PC-3 (cell line): ENCODE measurements around the gene FYN. TPM values are rescaled to one million over a fixed set of nuclear protein-coding genes. Genes with fewer than 3 reads are reported as not detected.
A peak's percentile ranks its signal among the peaks of the same experiment; 100 is the strongest.

Experiments used
- ATAC-seq: fragments of 200-7000 bp; cut with Tn5 transposase; 2 replicates; pipeline ENCODE4 v1.9.1; 2020; ENCODE audit warnings: mild to moderate bottlenecking, moderate library complexity
- Bru-seq: library from RNA; stranded (reverse); fragments of 400-500 nt; gene quantifications from one replicate; lab custom pipeline; 2021; lab: Mats Ljungman, UMichigan
- BruChase-seq, 2 experiments: library from RNA; stranded (reverse); fragments of 400-500 nt; gene quantifications; one replicate each; lab custom pipeline; 2021; lab: Mats Ljungman, UMichigan
- BruUV-seq: library from RNA; stranded (reverse); fragments of 400-500 nt; replicated peaks from 2 replicates; lab custom pipeline; 2021; lab: Mats Ljungman, UMichigan
- CTCF ChIA-PET: fragments of 300-600 bp; sonication (Branson Sonifier 250); formaldehyde crosslinking; loops from one replicate; lab custom pipeline; 2022; ENCODE audit warnings: antibody characterized with exemption; lab: Charles Lee
- POLR2A ChIA-PET: fragments of 300-600 bp; sonication (Branson Sonifier 250); formaldehyde crosslinking; loops from one replicate; lab custom pipeline; 2022; ENCODE audit warnings: antibody characterized with exemption; ENCODE audit not compliant: unreplicated experiment; lab: Charles Lee
- DNase-seq: peaks from one replicate; pipeline ENCODE4 v3.0.0-alpha.2; 2015
- H2AFZ ChIP-seq: fragments of 300-600 bp; sonication (generic); 2 replicates; pipeline ENCODE4 v1.6.0; 2016; ENCODE audit warnings: antibody characterized with exemption, low read length
- H3F3A ChIP-seq: fragments of 300-600 bp; sonication (generic); one replicate; pipeline ENCODE4 v1.6.0; 2017; ENCODE audit warnings: antibody characterized with exemption, low read length, control low read depth, mild to moderate bottlenecking; ENCODE audit not compliant: unreplicated experiment
- H3K27ac ChIP-seq: fragments of 300-600 bp; sonication (generic); 2 replicates; pipeline ENCODE4 v1.5.1; 2016; ENCODE audit warnings: mild to moderate bottlenecking, low read length
- H3K27me3 ChIP-seq: fragments of 300-600 bp; sonication (generic); 2 replicates; pipeline ENCODE4 v1.6.1; 2016; ENCODE audit warnings: low read length, mixed read lengths
- H3K36me3 ChIP-seq: fragments of 300-600 bp; sonication (generic); 2 replicates; pipeline ENCODE4 v1.6.1; 2016; ENCODE audit warnings: low read depth, mixed run types, low read length, mixed read lengths
- H3K4me1 ChIP-seq: fragments of 300-600 bp; sonication (generic); 2 replicates; pipeline ENCODE4 v1.5.1; 2016; ENCODE audit warnings: low read length; ENCODE audit not compliant: insufficient read depth
- H3K4me2 ChIP-seq: fragments of 300-600 bp; sonication (generic); 2 replicates; pipeline ENCODE4 v1.6.0; 2016; ENCODE audit warnings: low read length
- H3K4me3 ChIP-seq: fragments of 300-600 bp; sonication (generic); 2 replicates; pipeline ENCODE4 v1.5.1; 2016; ENCODE audit warnings: mild to moderate bottlenecking, low read length, mixed read lengths
- H3K79me2 ChIP-seq: fragments of 300-600 bp; sonication (generic); 2 replicates; pipeline ENCODE4 v1.6.1; 2017; ENCODE audit warnings: low read length, mixed read lengths
- H3K9ac ChIP-seq: fragments of 300-600 bp; sonication (generic); 2 replicates; pipeline ENCODE4 v1.6.0; 2016; ENCODE audit warnings: mild to moderate bottlenecking, low read length
- H3K9me2 ChIP-seq: fragments of 300-600 bp; sonication (generic); replicated peaks from 2 replicates; pipeline ENCODE4 v1.6.1; 2016; ENCODE audit warnings: mixed run types, low read length, mixed read lengths
- H3K9me3 ChIP-seq: fragments of 300-600 bp; sonication (generic); 2 replicates; pipeline ENCODE4 v1.6.1; 2016; ENCODE audit warnings: low read length, mixed read lengths
- H4K20me1 ChIP-seq: fragments of 300-600 bp; sonication (generic); 2 replicates; pipeline ENCODE4 v1.6.1; 2016; ENCODE audit warnings: low read length, mixed read lengths
- EZH2 ChIP-seq: fragments of 300-600 bp; sonication (generic); IDR thresholded peaks from one replicate; pipeline ENCODE4 v1.6.1; 2017; ENCODE audit warnings: antibody characterized with exemption, mild to moderate bottlenecking, low read length; ENCODE audit not compliant: unreplicated experiment
- EZH2phosphoT487 ChIP-seq: fragments of 300-600 bp; sonication (generic); IDR thresholded peaks from 2 replicates; pipeline ENCODE4 v1.6.1; 2018; ENCODE audit warnings: mild to moderate bottlenecking, antibody characterized with exemption, low read length, borderline replicate concordance
- intact Hi-C: fragments of 100-400 bp; cut with micrococcal nuclease; formaldehyde crosslinking; loops from 2 replicates; pipeline ENCODE4 v1.9.0; 2023
- long read RNA-seq: library from polyadenylated mRNA; unstranded; transcript quantifications from one replicate; pipeline ENCODE4 v2.0.0, GENCODE V29; 2021; ENCODE audit not compliant: unreplicated experiment
- total RNA-seq: library from RNA; depleted of rRNA; stranded (reverse); fragments of >200 nt; gene quantifications from 2 replicates; pipeline ENCODE4 v1.2.3, GENCODE V29; 2014; rRNA removed
- TF ChIP-seq, protein P1 (sequence below): fragments of 300-600 bp; sonication (generic); conservative IDR thresholded peaks from 2 replicates; pipeline ENCODE4 v1.5.1; 2017; ENCODE audit warnings: antibody characterized with exemption, low read depth, mild to moderate bottlenecking, low read length

Gene FYN
- total RNA-seq (27.6 and 57.4 TPM in 2 replicates), Bru-seq, nascent RNA (percentile 66 among the genes with signal in this experiment), BruChase-seq, experiment 1, labeled RNA remaining after a 6-hour chase (percentile 53 among the genes with signal in this experiment), BruChase-seq, experiment 2, labeled RNA remaining after a 2-hour chase (percentile 53 among the genes with signal in this experiment)
- long read RNA-seq, transcript FYN-202 (14 exons, 3,628 nt), result major isoform, 23 of 44 reads
- long read RNA-seq, partial matches to known transcripts, result 5 of 44 reads
- long read RNA-seq, other reads (novel, unspliced or antisense), result 16 of 44 reads

DNA sequence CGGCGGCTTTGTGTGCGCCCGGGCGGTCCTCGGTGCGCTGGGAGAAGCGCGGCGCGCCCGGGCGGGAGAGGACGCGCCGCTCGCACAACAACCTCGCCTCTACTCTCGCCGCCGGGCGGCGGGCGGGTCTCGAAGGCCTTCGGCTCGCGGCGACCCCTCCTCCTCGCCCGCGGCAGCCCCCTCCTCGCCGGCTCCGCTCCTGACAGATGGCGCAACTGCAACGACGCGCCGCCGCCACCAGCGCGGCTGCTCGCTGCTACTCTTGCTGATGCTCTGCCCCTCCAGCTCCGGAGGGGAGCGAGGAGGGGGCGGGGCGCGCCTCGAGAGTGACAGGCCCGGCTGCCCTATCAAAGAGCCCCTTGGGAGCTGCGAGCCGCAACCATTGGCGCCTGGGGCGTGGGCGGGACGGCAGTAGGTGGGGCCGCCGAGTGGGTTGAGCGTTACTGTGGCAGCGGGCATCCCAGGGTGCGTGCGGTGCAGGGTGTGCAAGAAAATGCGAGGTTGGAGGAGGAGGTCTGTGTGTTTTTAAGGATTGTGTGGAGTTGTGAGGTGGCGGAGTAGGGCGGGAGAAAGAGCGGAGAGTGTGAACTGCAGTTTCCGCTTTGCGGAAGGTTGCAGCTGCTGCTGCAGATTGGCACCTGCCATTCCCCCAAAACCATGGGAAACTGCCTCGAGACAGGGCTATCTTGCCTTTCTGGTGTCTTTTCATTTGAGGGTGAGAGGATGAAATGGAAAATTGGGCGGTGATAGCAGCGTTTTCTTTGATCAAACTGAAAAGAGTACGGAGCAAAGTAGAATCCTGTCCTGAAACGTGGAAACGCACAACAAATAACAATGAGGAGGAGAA is at the start of gene FYN:
FYN (minus strand) TSS at position 275 of the 847 bp plus-strand sequence. CDS start 153,401 bp downstream, outside the sequence.
- POLR2A ChIA-PET, result no interaction called here

DNA sequence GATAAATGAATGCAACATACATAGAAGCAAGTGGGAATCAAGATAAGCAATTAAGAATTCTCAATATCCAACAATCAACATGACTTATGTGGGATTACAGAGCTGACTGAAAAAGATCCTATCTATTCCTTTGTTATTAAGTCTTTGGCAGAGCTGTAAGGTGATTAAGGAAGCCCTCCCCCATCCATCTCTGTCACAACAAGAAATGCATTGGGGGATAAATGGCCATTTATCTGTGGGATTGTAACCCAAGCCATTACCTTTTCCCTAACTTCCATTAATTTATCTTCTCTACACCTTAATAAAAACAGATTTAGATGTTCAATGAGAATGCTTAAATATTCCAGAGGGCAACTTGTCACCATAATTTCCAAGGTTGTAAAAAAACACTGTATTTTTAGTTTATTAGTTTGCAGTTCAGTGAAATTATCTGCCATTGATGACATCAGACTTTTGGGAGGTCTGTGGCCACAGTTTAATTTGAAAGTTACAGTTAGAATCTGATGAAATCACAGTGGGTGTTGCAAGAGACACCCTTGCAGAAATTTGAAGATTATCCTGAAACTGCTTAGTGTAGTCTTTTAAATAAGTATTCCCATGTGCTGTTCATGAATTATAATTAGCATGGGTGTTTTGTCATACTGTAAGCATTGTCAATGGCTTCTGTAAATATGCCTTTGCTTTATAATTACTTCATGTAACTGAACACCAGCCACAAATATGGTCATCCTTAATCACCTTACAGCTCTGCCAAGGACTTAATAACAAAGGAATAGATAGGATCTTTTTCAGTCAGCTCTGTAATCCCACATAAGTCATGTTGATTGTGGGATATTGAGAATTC is 49.4 kb upstream of the FYN start:
- H4K20me1 ChIP-seq, result no peaks in the 10 kb centered on the region
- CTCF ChIA-PET, result no interaction called here
- DNase-seq, result peak; percentile 31

More for the DNA sequence above, at the start of gene FYN:
- Histone ChIP-seq H3K9ac (peak within 1 kb of the TSS; percentile 45; the same call in 1 of the 2 replicates), H3K79me2 (peaks cover 33% of the 10 kb centered on the region), H4K20me1 (0 out of 2 replicates have a peak, but pooled peaks cover 5% of the 10 kb centered on the region), H3K9me3 (no peaks in the 10 kb centered on the region), H3F3A (no peaks in the 10 kb centered on the region), H3K27me3 (no peaks in the 10 kb centered on the region), H3K4me2 (peak within 1 kb of the TSS; percentile 88), H3K9me2 (no peaks in the 10 kb centered on the region), H3K4me1 (peaks cover 18% of the 10 kb centered on the region), H2AFZ (peak within 1 kb of the TSS; percentile 94), H3K4me3 (peak within 1 kb of the TSS; percentile 71), H3K36me3 (no peaks in the 10 kb centered on the region), H3K27ac (peak within 1 kb of the TSS; percentile 0; the same call in 1 of the 2 replicates)
- peak; percentile 93 for DNase-seq
- CTCF ChIA-PET, result interaction anchor here (0.6 kb wide), 1 partner anchor 1768 kb away, joined by 10 read pairs; no protein-coding TSS in a partner anchor
- TF ChIP-seq EZH2phosphoT487 (no peak), EZH2 (no peak)
- TF ChIP-seq, protein P1, sequence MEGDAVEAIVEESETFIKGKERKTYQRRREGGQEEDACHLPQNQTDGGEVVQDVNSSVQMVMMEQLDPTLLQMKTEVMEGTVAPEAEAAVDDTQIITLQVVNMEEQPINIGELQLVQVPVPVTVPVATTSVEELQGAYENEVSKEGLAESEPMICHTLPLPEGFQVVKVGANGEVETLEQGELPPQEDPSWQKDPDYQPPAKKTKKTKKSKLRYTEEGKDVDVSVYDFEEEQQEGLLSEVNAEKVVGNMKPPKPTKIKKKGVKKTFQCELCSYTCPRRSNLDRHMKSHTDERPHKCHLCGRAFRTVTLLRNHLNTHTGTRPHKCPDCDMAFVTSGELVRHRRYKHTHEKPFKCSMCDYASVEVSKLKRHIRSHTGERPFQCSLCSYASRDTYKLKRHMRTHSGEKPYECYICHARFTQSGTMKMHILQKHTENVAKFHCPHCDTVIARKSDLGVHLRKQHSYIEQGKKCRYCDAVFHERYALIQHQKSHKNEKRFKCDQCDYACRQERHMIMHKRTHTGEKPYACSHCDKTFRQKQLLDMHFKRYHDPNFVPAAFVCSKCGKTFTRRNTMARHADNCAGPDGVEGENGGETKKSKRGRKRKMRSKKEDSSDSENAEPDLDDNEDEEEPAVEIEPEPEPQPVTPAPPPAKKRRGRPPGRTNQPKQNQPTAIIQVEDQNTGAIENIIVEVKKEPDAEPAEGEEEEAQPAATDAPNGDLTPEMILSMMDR, result no peak
- peak; percentile 85 for ATAC-seq
- BruUV-seq, result no TSS peak
- intact Hi-C loops, result loop anchor here (5.0 kb wide), 3 partner anchors 54 to 161 kb away; no protein-coding TSS in a partner anchor

More for the DNA sequence above, 49.4 kb upstream of the FYN start:
- Histone ChIP-seq H3K79me2 (no peaks in the 10 kb centered on the region), H2AFZ (no peak overlapping the region), H3K27ac (no peak overlapping the region), H3F3A (peaks cover 4% of the 10 kb centered on the region), H3K9me2 (no peaks in the 10 kb centered on the region), H3K36me3 (no peaks in the 10 kb centered on the region), H3K4me1 (peaks cover 31% of the 10 kb centered on the region), H3K9ac (no peak overlapping the region), H3K4me2 (no peak overlapping the region), H3K4me3 (no peak overlapping the region), H3K9me3 (peaks cover 7% of the 10 kb centered on the region; the same call in 1 of the 2 replicates), H3K27me3 (no peaks in the 10 kb centered on the region)
- intact Hi-C loops, result no loop called here
- POLR2A ChIA-PET, result no interaction called here
- TF ChIP-seq EZH2phosphoT487, result no peak
- TF ChIP-seq, protein P1, result no peak
- no peak for TF ChIP-seq EZH2
- no TSS peak for BruUV-seq
- ATAC-seq, result peak; percentile 16; the same call in 1 of the 2 replicates
